GM18907 (cell line): ENCODE measurements around the gene CCDC12.
"Not testable (repeated sequence)": the region's sequence is repeated elsewhere in the genome, so short reads cannot be mapped to it uniquely, and the experiment has no call there.

Experiments used
- ATAC-seq: cut with Tn5 transposase; IDR thresholded peaks from one replicate; pipeline ENCODE4 v1.9.1; 2021; ENCODE audit warnings: mild to moderate bottlenecking, moderate library complexity; ENCODE audit not compliant: unreplicated experiment

CCDC12 gene

GRCh38 chr3:46926039-46926438 is 50.5 kb downstream of the CCDC12 start:
- no peak for ATAC-seq

- ATAC-seq = no peak
These were observed 51.0 kb downstream of the CCDC12 start for GRCh38 chr3:46925585-46925934.

- ATAC-seq = no peak
These were observed 51.5 kb downstream of the CCDC12 start for GRCh38 chr3:46924921-46925584.

GRCh38 chr3:46923559-46924350 is 52.8 kb downstream of the CCDC12 start:
- no peak for ATAC-seq

- no peak for ATAC-seq
These were observed 53.5 kb downstream of the CCDC12 start for GRCh38 chr3:46922871-46923558.

- no peak for ATAC-seq
These were observed 54.1 kb downstream of the CCDC12 start for GRCh38 chr3:46922426-46922825.

GRCh38 chr3:46921871-46922271 is 54.7 kb downstream of the CCDC12 start:
- ATAC-seq = no peak

GRCh38 chr3:46921041-46921440 is 55.5 kb downstream of the CCDC12 start:
- no peak for ATAC-seq

GRCh38 chr3:46918634-46919033 is 57.9 kb downstream of the CCDC12 start:
- no peak for ATAC-seq

GRCh38 chr3:46918202-46918601 is 58.3 kb downstream of the CCDC12 start:
- ATAC-seq = no peak

GRCh38 chr3:46917257-46917656 is 59.3 kb downstream of the CCDC12 start:
- ATAC-seq = no peak

- ATAC-seq = no peak
These were observed 59.7 kb downstream of the CCDC12 start for GRCh38 chr3:46916799-46917198.

- no peak for ATAC-seq
These were observed 60.3 kb downstream of the CCDC12 start for GRCh38 chr3:46916278-46916677.

- ATAC-seq = no peak
These were observed 61.2 kb downstream of the CCDC12 start for GRCh38 chr3:46915297-46915822.

- ATAC-seq = no peak
These were observed 61.7 kb downstream of the CCDC12 start for GRCh38 chr3:46914849-46915248.

- ATAC-seq = no peak
These were observed 62.9 kb downstream of the CCDC12 start for GRCh38 chr3:46913644-46914043.

- ATAC-seq = no peak
These were observed 63.6 kb downstream of the CCDC12 start for GRCh38 chr3:46912986-46913385.

- ATAC-seq = not testable (repeated sequence)
These were observed 65.6 kb downstream of the CCDC12 start for GRCh38 chr3:46910914-46911313.

- ATAC-seq = no peak
These were observed 66.3 kb downstream of the CCDC12 start for GRCh38 chr3:46910166-46910760.

GRCh38 chr3:46909535-46910161 is 66.9 kb downstream of the CCDC12 start:
- ATAC-seq = no peak

- ATAC-seq = no peak
These were observed 67.5 kb downstream of the CCDC12 start for GRCh38 chr3:46908986-46909534.
